ENCODE data around the gene RASSF4. TPM values are rescaled to one million over a fixed set of nuclear protein-coding genes. Genes with fewer than 3 reads are reported as not detected.

RASSF4 gene
- total and polyA plus RNA-seq, 9 of the 15 experiments (the other 6 are each of a cell fraction or from before 2014, with no cell fraction given): 0.01 to 0.62 (median 0.11) TPM; not detected in 3

- no peak for DNase-seq (ENCODE audit: extremely low read depth in 1 of 4, low spot score in 3 of 4)
- Histone ChIP-seq H3K4me2 (ENCODE audit: insufficient read depth, low read length) (no peak overlapping the region), H3K9me3 (replicated peaks; ENCODE audit: control insufficient read depth, insufficient read depth, low read depth, low read length) (no peaks in the 10 kb centered on the region), H3K27ac (ENCODE audit: extremely low read depth, low read depth, low read length) (no peak overlapping the region), H4K20me1 (replicated peaks; ENCODE audit: control insufficient read depth, insufficient read depth, low read length) (peaks cover 8% of the 10 kb centered on the region; the same call in 1 of the 2 replicates), H3K9me1 (ENCODE audit: control insufficient read depth, insufficient read depth, low read length) (peaks cover 4% of the 10 kb centered on the region), H3K4me3 (no peak overlapping the region), H2AFZ (ENCODE audit: low read depth, low read length) (no peak overlapping the region), H3K4me1 (replicated peaks in 1 of 2; ENCODE audit: control insufficient read depth in 2 of 2, insufficient read depth in 2 of 2, low read length in 2 of 2) (peaks cover 8 to 11% of the 10 kb centered on the region in 2 experiments; a peak in 4 of 5 replicates), H3K9ac (ENCODE audit: insufficient read depth in 1 of 2, low read depth in 2 of 2, low read length in 2 of 2) (no peak overlapping the region), H3K27me3 (ENCODE audit: control insufficient read depth in 2 of 2, insufficient read depth in 2 of 2, low read length in 2 of 2) (peaks cover 17 to 26% of the 10 kb centered on the region in 2 experiments; a peak in 4 of 5 replicates), H3K36me3 (ENCODE audit: control insufficient read depth, insufficient read depth, low read length) (no peaks in the 10 kb centered on the region), H3K79me2 (ENCODE audit: control insufficient read depth, insufficient read depth, low read length) (no peaks in the 10 kb centered on the region)
- in situ Hi-C loops (cut with MboI): no loop called here
- CTCF ChIA-PET (ENCODE audit: low intra/inter-chr PET ratio): interaction anchor here (0.6 kb wide), 1 partner anchor 18 kb away, joined by 3 read pairs; no protein-coding TSS in a partner anchor
- intact Hi-C loops (cut with micrococcal nuclease): no loop called here
- ATAC-seq: no peak
- POLR2A ChIA-PET: interaction anchor here (0.7 to 1.1 kb wide), 2 partner anchors 9 to 36 kb away, joined by 3 read pairs; no protein-coding TSS in a partner anchor
- 10% methylated on average over 4 of the region's 4 CpGs for WGBS (ENCODE audit: insufficient coverage, low coverage, missing lambda C conversion rate)
- no peak for FAIRE-seq
- TF ChIP-seq THRB (CRISPR knock-in tag; conservative IDR thresholded peaks at IDR 0.05) (peak; percentile 56; the same call in 1 of the 2 replicates), BCL6 (CRISPR knock-in tag; IDR thresholded peaks at IDR 0.05) (no peak), RBM25 (IDR thresholded peaks at IDR 0.05; ENCODE audit: low read depth, low read length, severe bottlenecking) (peak; percentile 92), ZBTB26 (CRISPR knock-in tag; IDR thresholded peaks at IDR 0.05) (peak; percentile 46; the same call in 1 of the 2 replicates), KAT2B (IDR thresholded peaks at IDR 0.05; ENCODE audit: low read depth, low read length) (no peak), ZNF512 (tag; IDR thresholded peaks at IDR 0.05) (peak; percentile 81)
- no TSS peak for BruUV-seq (replicated peaks)
These were observed 2.6 kb upstream of the RASSF4 start for GRCh38 chr10:44956717-44957706.
